HG03066 (cell line): ENCODE measurements around the gene NEDD1.
A peak's percentile ranks its signal among the peaks of the same experiment; 100 is the strongest.

Experiments
- ATAC-seq: cut with Tn5 transposase; IDR thresholded peaks from one replicate; pipeline ENCODE4 v1.9.1; 2021; ENCODE audit warnings: low read depth; ENCODE audit not compliant: unreplicated experiment

The NEDD1 gene

GRCh38 chr12:96906849-96907670 lies at the start of gene NEDD1:
Gene NEDD1, plus strand, starts transcription at chr12:96907257. Its CDS starts 2,503 bp downstream, at chr12:96909760.
- peak; percentile 88 for ATAC-seq

DNA sequence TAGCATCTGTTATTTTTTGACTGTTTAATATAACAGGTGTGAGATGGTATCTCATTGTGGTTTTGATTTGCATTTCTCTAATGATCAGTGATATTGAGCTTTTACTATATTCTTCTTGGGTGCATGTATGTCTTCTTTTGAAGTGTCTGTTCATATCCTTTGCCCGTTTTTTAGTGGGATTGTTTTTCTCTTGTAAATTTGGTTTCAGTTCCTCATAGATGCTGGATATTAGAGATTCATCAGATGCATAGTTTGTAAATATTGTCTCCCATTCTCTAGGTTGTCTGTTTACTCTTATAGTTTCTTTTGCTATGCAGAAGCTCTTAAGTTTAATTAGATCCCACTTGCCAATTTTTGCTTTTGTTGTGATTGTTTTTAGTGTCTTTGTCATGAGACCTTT lies 48.9 kb upstream of the NEDD1 start:
- no peak for ATAC-seq

DNA sequence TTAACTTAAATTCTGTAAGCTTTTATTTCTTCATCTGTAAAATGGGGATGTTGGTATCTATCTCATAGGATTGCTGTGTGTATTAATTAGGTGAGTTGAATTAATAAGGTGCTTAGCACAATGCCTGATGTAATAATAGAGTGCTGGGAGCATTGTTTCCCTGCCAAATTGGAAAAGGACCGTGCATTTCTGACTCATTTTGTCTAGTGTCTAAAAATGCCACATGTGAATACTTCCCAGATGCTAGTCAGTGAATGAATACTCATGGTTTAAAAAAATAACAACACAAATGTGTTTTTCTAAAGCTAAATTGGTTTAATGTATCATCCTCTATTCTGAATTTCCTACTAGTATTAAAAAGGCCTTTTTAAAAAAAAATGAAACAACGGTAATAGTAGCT lies 45.4 kb upstream of the NEDD1 start:
- no peak for ATAC-seq

DNA sequence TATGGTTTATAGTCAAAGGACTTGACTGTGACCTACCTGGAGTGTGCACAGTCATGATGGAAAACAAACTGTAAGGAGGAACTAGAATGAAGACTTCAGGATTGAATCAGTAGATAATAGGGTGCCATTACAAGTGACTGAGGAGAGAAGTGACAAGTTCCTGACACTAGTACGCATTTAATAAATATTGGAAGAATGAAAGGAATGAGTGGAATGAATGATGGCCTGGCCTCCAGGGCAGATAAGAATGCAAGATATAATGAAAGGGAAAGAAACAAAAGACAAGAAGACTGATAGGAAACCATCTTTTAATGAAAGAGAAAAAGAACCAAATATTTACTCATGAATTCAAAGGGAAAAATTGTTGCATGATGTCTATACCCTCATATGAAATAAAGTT lies 44.7 kb upstream of the NEDD1 start:
- ATAC-seq = no peak

DNA sequence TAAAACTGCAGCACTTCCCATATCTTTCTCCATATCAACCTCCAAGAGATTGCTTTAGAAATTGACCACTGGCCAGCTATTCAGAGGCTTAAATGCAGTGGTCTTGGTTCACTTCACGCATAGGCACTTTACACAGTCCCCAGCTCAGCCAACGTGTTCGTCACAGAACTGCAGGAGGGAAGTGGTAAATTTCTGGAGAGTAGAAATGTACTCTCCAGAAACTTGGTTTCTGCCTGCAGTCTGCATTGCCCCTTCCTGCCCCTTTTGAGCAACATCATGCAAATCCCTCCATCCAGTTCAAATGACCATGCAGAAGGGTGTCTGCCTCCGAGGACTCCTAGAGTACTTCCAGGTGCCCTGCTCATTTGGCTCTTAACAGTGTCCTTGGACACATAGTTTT lies 42.7 kb upstream of the NEDD1 start:
- no peak for ATAC-seq

DNA sequence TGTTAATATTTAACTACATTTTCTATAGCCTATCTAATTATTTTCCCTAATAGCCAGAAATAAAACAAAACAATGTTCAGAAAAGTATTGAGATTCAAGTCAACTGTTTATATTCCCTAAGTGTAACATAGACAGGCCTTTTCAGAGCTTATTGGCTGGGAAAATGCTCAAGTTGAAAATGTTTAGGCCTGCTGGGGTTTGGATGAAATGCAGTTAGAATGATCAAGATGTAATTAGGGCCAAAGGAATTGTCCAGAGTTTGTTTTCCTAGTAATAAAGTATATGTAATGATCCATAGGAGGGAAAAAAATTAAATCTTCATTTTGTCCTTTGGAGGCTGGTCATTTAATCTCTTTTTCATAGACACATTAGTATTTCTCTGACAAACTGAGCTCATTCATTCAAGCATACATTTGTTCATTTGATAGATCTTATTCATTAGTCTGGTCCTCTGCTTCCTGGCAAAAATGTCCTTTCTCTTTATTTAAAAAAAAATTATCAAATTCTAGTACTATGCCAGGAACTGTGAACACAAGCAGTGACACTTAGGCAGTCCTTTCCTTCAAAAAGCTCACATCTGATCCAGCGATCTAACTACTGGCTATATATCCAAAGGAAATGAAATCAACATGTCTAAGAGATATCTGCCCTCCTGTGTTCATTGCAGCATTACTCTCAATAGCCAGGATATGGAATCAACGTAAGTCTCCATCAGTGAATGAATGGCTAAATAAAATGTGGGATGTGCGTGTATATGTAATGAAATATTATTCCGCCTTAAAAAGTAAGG lies 40.1 kb upstream of the NEDD1 start:
- no peak for ATAC-seq

DNA sequence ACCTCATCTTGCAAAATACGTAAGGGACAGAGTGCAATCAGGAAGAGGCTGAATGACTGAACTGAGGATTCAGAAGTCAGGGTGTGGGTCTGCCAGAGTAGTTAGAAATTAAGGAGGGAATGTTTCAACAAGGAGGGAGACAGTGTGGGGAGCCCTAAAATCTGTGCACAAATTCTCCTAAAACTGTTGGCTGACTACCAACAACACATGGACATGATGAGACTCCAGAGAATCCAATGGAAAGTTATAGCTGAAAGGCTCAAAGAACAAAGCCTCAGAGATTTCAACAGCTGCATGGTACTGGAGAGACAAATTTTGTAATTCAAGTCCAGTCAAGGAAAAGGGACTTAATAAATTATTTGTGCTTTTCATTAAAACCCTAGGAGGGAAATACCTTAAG lies 36.1 kb upstream of the NEDD1 start:
- ATAC-seq = no peak

- ATAC-seq = no peak
Measured at GRCh38 chr12:96872961-96873360, 34.1 kb upstream of the NEDD1 start.

DNA sequence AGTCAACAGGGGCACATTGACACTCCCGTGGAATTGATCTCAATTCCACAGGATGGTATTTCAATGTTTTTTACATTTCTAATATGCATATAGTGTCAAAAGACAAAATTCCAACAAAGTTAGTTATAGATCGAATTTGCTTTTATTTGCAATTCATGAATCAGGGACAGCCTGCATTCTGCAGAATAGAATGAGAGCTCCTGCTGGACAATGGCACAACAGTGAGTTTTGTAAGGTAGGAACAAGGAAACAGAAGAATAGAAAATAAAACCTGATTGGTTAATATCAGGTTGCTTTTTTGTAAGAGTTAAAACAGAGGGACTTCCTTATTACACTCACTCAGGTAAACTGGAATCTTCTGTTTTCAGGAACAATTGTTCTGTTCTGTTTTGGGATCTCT lies 32.8 kb upstream of the NEDD1 start:
- ATAC-seq = no peak

- no peak for ATAC-seq
Measured at GRCh38 chr12:96876966-96877365, 30.1 kb upstream of the NEDD1 start.

DNA sequence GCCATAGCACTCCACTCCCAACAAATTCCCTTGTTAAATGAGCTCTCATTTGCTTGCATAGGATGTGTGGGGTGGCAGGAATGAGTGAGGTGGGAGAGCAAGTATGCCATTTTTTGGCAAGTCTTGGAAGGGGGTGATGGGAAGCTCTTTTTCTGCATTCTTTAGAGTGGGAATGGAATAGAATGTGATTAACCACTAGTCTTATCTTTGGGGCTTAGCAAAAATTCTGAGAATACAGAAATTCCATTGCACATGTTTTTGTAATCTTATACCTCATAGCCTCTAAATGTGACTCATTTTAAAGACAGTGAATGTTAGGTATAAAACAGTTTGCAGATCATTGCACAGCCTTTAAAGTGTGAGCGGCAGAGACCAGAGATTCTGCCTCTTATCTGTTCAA lies 28.4 kb upstream of the NEDD1 start:
- ATAC-seq = no peak

- no peak for ATAC-seq
Measured at GRCh38 chr12:96879301-96879700, 27.8 kb upstream of the NEDD1 start.

DNA sequence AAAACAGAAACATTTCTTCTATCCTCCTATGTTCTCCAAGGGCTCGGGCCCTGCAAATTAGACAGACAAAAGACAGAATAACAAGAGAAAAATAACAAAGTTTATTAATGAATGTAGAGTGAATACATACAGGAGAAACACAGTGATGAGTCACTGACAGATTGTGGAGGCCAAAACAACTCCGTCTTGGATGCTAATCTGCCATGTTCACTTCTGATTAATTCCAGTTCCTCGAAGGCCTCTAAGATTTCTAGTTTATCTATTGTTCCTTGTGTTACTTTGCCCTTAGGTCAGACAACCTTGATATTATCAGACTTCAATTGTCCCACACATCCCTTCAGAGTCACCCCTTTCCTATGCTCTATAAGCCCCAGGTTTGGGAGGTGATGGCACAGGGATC lies 26.8 kb upstream of the NEDD1 start:
- ATAC-seq = no peak

- ATAC-seq = no peak
Measured at GRCh38 chr12:96881608-96882007, 25.4 kb upstream of the NEDD1 start.

- no peak for ATAC-seq
Measured at GRCh38 chr12:96882862-96883261, 24.2 kb upstream of the NEDD1 start.

DNA sequence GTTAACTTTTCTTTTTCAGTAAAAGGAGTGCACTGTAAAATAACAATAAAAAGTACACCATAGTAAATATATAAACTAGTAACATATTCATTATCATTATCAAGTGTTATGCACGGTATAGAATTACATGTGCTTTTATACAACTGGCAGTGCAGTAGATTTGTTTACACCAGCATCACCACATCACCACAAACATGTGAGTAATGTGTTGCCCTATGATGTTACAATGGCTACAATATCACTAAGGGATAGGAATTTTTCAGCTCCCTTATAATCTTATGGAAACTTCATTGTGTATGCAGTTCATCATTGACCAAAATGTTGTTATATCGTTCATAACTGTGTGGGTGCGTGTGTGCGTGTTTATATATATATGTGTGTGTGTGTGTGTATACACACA lies 23.5 kb upstream of the NEDD1 start:
- ATAC-seq = no peak

DNA sequence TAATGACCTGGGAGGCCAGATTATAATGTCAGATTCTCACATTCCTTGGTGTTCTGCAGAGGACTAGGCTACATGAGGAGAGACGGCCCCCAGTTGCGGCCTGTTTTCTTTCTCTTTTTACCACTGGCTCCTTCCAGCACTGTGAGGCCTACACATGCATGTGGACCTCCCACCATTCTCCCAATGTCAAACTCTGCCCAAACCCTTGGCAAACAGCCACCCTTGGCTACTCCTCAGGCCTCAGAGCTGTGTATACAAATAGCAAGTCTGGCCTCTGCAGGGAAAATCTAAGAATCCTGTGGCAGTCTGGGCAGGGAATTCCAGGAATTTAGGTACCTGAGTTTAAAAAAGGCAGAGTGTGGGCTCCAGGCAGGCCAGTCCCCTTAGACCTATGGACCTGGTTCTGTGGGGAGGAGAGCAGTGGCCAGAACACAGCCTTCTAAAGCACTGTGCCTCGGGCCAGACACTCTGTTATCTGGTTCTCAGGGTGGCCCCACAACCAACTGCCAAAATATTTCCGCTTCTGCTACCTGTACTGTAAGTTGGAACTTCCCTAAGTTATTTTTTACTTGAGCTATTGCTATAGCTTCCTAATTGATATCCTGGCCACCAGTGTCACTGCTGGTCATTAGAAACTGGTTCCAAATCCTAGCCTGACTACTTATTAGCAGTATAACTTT lies 19.9 kb upstream of the NEDD1 start:
- ATAC-seq = no peak

- no peak for ATAC-seq
Measured at GRCh38 chr12:96889273-96889933, 17.7 kb upstream of the NEDD1 start.

DNA sequence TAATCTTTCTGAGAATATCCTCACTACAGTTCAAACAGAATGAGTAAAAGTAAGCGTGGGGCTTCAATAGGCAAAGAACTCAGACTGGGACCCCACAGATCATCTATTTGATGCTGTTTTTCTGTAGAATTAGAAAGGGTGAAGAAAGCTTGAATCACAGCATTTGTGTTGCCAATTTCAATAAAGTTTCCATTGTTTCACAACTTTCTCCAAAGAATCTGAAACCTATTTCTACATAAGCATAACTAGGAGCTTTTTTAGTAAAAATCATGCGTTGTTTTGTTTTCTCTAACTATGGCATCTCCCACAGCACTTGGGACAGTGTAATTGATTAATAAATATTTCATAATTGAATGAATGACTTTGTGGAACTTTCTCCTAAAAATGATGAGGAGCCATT lies 16.7 kb upstream of the NEDD1 start:
- ATAC-seq = no peak

GRCh38 chr12:96892104-96892503 lies 15.0 kb upstream of the NEDD1 start:
- no peak for ATAC-seq

DNA sequence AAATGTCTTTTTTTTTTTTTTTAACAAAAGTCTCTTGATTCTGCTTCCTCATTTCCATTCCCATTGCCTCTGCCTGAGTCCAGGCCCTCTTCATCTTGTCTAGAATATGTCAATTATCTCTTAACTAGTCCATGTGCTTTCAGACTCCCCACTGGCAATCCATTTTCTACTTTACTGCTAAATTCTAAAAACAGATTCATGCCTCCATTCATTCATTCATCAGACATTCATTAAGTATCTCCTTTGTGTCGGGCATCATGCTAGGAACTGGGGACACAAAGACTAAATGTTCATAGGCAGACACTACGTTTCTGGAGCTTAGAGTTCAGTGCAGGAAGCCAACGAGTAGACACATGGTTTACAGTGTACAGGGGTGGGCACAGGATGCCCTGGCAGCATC lies 9.6 kb upstream of the NEDD1 start:
- no peak for ATAC-seq
